Activated naive CD4-positive, alpha-beta T cell treated with anti-CD3 and anti-CD28 coated beads, Interleukin-2, amount 50 U/mL, for 16 hours (primary cell): Measurements from ENCODE around the gene ABLIM1.

Source experiments
- DNase-seq: peaks from one replicate; pipeline ENCODE4 v3.0.0-alpha.2; 2020

ABLIM1 gene

GRCh38 chr10:114646426-114646825 is 11.6 kb downstream of the ABLIM1 start:
- DNase-seq: no peak

- no peak for DNase-seq
Observed at GRCh38 chr10:114645706-114646105, 12.4 kb downstream of the ABLIM1 start.

GRCh38 chr10:114643158-114643557 is 14.9 kb downstream of the ABLIM1 start:
- DNase-seq: no peak

GRCh38 chr10:114642729-114643128 is 15.3 kb downstream of the ABLIM1 start:
- no peak for DNase-seq

GRCh38 chr10:114638821-114639625 is 19.1 kb downstream of the ABLIM1 start:
- DNase-seq: no peak

- no peak for DNase-seq
Observed at GRCh38 chr10:114635797-114636550, 22.1 kb downstream of the ABLIM1 start.

GRCh38 chr10:114635101-114635500 is 23.0 kb downstream of the ABLIM1 start:
- no peak for DNase-seq

GRCh38 chr10:114634609-114634979 is 23.5 kb downstream of the ABLIM1 start:
- no peak for DNase-seq

GRCh38 chr10:114632869-114633715 is 25.0 kb downstream of the ABLIM1 start:
- no peak for DNase-seq

- peak; percentile 23 for DNase-seq
Observed at GRCh38 chr10:114631666-114632417, 26.2 kb downstream of the ABLIM1 start.

- no peak for DNase-seq
Observed at GRCh38 chr10:114631090-114631665, 26.9 kb downstream of the ABLIM1 start.

- DNase-seq: no peak
Observed at GRCh38 chr10:114629824-114630730, 28.0 kb downstream of the ABLIM1 start.

- no peak for DNase-seq
Observed at GRCh38 chr10:114629083-114629823, 28.8 kb downstream of the ABLIM1 start.

- DNase-seq: no peak
Observed at GRCh38 chr10:114628106-114628505, 30.0 kb downstream of the ABLIM1 start.

- DNase-seq: no peak
Observed at GRCh38 chr10:114626841-114627240, 31.2 kb downstream of the ABLIM1 start.

GRCh38 chr10:114624951-114625780 is 32.9 kb downstream of the ABLIM1 start:
- DNase-seq: no peak

- no peak for DNase-seq
Observed at GRCh38 chr10:114624422-114624821, 33.7 kb downstream of the ABLIM1 start.

- DNase-seq: no peak
Observed at GRCh38 chr10:114623661-114624294, 34.3 kb downstream of the ABLIM1 start.

GRCh38 chr10:114623155-114623554 is 34.9 kb downstream of the ABLIM1 start:
- DNase-seq: no peak
